SHP77 treated with DMSO at 0.1 percent for 48 hours (cell line): ENCODE data around the gene OPN1SW.

ENCODE experiments used
- DNase-seq: peaks from one replicate; lab custom pipeline; 2025; lab: John Stamatoyannopoulos, UW

Gene OPN1SW, protein sequence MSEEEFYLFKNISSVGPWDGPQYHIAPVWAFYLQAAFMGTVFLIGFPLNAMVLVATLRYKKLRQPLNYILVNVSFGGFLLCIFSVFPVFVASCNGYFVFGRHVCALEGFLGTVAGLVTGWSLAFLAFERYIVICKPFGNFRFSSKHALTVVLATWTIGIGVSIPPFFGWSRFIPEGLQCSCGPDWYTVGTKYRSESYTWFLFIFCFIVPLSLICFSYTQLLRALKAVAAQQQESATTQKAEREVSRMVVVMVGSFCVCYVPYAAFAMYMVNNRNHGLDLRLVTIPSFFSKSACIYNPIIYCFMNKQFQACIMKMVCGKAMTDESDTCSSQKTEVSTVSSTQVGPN

GRCh38 chr7:128775744-128776474 lies at the start of gene OPN1SW:
TSS of gene OPN1SW (minus strand) at chr7:128775794. CDS start at chr7:128775781, 13 bp downstream.
- DNase-seq, result no peak

GRCh38 chr7:128821724-128822123 lies 46.1 kb upstream of the OPN1SW start:
- no peak for DNase-seq

- DNase-seq, result no peak
Measured at GRCh38 chr7:128818694-128819093, 43.1 kb upstream of the OPN1SW start.

DNA sequence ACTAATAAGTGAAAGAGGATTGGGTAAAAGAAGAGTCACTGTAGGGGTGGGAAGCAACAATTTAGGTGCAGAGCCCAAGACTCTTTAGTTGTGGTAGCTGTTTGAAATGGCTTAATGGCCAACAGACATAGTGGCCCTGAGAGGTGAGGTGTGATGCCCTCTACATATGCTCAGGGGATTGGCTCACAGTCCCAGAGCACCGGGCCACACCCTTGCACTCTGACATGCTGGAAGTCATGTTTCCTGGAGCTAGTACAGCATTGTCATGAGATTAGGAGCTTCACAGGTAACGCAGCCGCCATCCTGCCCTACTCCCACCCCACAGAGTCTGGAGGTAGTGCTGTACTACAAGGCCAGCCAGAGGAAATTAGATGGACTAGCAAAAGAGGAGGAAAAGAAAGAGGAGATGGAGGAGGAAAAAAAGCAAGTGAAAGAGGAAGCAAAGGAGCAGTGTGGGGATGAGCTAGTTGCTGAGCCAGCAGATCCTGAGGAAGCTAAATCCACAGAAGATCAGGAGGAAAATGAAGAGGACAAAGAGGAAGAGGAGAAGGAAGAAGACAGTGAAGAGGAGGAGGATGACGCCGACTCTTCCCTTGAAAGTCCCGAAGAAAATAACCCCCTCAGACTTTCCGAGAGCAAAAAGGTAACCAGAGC lies 39.8 kb upstream of the OPN1SW start:
- DNase-seq, result no peak

DNA sequence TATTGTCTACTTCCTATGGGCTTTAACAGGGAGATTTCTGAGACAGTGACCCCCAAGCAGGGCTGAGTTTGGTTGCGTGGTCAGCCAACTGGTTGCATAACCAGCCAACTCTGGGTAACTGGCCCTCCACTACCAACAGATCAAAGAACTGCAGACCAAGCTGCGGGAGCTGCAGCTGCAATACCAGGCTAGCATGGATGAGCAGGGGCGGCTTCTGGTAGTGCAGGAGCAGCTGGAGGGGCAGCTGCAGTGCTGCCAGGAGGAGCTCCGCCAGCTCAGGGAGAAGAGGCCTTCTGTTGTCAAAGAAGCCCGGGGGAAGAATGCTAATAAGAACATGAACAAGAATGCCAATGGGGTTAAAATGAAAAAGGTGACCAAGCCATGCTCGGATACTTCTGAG lies 38.9 kb upstream of the OPN1SW start:
- no peak for DNase-seq

DNA sequence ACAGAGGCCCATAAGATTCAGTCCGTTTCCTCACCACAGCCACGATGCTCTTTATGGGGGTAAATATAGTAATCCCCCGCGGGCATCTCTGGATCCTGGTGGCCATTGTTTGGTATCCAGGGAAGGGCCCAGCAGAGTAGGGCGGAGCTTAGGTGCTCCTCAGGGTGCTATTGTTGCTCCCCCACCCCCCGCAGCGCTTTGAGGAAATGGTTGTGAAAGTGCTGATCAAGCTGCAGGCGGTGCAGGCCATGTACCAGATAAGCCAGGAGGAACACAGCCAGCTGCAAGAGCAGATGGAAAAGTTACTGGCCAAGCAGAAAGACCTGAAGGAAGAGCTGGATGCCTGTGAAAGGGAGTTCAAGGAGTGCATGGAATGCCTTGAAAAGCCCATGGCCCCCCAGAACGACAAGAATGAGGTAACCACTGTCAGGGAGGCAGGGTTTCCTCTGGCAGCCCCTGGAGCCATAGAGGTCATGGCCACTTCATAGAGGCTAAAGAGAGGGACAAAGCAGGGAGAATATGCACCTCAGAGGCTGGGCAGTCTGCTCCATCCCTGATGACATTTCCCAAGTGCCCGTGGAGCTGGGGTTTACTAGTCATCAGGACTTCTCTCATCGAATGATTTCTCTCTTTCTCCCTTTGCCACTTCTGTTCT lies 37.0 kb upstream of the OPN1SW start:
- DNase-seq, result no peak

GRCh38 chr7:128811631-128812430 lies 36.2 kb upstream of the OPN1SW start:
- DNase-seq, result no peak

DNA sequence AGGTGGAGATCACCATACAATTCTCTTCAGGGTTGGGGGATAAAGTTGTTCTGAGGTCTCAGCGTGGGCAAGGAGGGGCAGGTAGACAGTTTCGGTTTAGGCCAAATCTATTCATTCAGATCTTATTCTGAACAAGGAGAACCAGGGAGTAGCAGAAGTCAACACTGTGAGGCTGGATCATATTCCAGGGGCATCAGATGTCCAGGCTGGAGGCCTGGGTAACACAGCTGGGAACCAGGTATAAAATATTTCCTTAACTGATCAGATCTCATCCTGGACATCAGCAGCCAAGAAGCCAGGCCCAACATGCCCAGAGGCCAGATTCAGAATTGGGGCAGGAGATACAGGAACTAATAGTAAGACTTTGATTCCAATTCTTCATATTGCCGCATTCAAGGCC lies 35.4 kb upstream of the OPN1SW start:
- DNase-seq, result no peak

DNA sequence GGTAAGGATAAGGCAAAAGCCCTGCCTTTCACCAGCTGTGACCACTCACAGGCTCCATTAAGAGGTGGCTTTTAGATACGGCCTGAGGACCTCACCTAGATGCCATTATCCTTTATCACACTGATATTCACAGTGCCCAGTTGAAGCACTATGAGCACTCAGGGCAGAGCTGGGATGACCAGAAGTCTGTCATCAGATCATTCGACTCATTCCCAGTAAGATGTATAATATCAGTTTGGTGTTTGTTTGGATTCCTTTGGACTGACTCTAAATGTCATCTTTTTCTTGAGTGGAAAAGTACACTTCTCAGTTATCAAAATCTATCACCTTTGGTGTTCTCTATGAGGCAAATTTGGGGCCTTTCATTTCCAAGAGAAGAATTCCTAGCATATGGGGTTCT lies 34.9 kb upstream of the OPN1SW start:
- no peak for DNase-seq

GRCh38 chr7:128809363-128809762 lies 33.8 kb upstream of the OPN1SW start:
- no peak for DNase-seq

GRCh38 chr7:128807191-128807590 lies 31.6 kb upstream of the OPN1SW start:
- no peak for DNase-seq

- DNase-seq, result no peak
Measured at GRCh38 chr7:128805225-128805624, 29.6 kb upstream of the OPN1SW start.

DNA sequence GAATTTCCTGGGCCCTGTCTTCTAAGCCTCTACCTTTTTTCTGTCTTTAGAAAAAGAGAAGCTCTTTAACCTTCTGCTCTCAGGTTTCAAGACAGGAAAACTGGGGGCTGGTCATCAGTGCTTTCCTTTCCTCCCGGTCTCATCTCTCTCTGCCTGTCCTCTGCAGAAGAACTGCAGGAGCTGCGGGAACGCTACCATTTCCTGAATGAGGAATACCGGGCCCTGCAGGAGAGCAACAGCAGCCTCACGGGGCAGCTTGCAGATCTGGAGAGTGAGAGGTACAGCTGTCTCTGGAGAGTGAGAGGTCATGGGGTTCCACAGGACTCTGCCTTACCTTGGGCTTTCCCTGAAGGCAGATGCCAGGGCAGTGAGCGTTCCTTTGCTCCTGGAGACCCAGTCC lies 28.9 kb upstream of the OPN1SW start:
- DNase-seq, result no peak

DNA sequence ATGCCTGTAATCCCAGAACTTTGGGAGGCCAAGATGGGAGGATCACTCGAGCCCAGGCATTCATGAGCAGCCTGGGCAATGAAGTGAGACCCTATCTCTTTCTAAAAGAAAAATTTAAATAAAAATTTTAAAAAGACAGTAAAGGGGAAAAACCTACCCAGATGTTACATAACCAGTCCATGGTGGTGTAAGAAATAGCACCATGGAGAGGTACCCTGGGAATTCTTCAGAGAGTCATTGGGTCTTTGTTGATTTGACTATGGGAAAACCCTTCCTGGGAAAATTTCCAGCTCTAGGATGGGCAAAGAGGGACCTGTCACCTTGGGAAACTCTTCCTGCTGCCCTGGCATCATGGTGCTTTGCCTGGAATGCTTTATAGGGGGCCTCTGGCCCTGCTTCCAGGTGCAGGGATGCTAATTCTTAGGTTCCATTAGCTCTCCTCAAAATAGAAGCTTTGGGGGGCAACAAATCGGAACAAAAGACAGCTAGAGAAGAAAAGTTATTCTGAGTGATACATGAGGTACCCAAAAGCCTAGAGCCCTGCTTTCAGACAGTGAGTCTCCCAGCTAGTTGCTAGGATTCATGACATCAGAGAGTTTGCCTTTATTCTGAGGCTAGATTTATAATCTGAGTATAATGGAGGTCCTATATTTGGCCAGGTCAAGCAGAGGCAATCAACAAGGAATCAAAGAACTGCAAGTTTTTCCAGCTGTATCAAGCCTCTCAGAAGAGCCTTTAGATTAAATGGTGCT lies 26.2 kb upstream of the OPN1SW start:
- no peak for DNase-seq

DNA sequence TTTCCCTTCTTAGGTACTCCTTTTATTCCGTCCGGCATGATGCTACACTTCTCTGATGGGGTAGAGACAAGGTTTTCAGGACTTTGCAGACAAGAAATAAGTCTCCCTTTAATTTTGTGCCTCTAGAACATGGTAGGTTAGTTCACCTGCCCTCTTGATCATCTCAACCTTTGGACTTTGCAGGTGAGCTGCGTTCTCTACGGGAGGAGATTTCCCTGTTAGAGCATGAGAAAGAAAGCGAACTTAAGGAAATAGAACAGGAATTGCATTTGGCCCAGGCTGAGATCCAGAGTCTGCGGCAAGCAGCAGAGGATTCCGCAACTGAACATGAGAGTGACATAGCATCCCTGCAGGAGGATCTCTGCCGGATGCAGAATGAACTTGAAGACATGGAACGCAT lies 25.4 kb upstream of the OPN1SW start:
- no peak for DNase-seq

- no peak for DNase-seq
Measured at GRCh38 chr7:128800567-128800966, 25.0 kb upstream of the OPN1SW start.

GRCh38 chr7:128799451-128799850 lies 23.9 kb upstream of the OPN1SW start:
- DNase-seq, result no peak

- no peak for DNase-seq
Measured at GRCh38 chr7:128796327-128796726, 20.7 kb upstream of the OPN1SW start.

GRCh38 chr7:128795129-128795528 lies 19.5 kb upstream of the OPN1SW start:
- DNase-seq, result no peak

DNA sequence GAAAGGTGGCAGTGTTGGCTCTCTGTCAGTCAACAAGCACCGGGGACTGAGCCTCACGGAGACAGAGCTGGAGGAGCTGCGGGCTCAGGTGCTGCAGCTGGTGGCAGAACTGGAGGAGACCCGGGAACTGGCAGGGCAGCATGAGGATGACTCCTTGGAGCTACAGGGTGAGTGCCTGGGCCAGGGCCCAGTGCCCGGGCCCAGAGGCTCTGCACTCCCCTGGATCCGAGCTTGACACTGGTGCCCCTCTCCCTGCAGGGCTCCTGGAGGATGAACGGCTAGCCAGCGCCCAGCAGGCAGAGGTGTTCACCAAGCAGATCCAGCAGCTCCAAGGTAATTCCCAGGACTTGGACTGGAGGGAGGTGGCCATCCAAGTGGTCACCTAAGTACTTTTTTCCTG lies 18.8 kb upstream of the OPN1SW start:
- no peak for DNase-seq

- DNase-seq, result no peak
Measured at GRCh38 chr7:128794020-128794419, 18.4 kb upstream of the OPN1SW start.
